Chondrocyte (in vitro differentiated cells): ENCODE results near the gene PLB1. TPM values are rescaled to one million over a fixed set of nuclear protein-coding genes. Genes with fewer than 3 reads are reported as not detected.
A peak's percentile ranks its signal among the peaks of the same experiment; 100 is the strongest.

Experiments used
- DNase-seq: peaks from one replicate; pipeline ENCODE4 v3.0.0; 2021; ENCODE audit warnings: mixed read lengths, low spot score
- H3K27ac Mint-ChIP-seq: one replicate; pipeline ENCODE4 v1.8.0; 2021; ENCODE audit warnings: mild to moderate bottlenecking, moderate library complexity, mixed read lengths; ENCODE audit not compliant: unreplicated experiment
- H3K27me3 Mint-ChIP-seq: 2 replicates; pipeline ENCODE4 v1.8.0; 2021; ENCODE audit warnings: low read depth, mixed read lengths
- H3K36me3 Mint-ChIP-seq: 2 replicates; pipeline ENCODE4 v1.8.0; 2021; ENCODE audit warnings: low read depth, mixed read lengths
- H3K4me1 Mint-ChIP-seq: 2 replicates; pipeline ENCODE4 v1.8.0; 2021; ENCODE audit warnings: low read depth, mild to moderate bottlenecking, mixed read lengths
- H3K4me3 Mint-ChIP-seq: one replicate; pipeline ENCODE4 v1.8.0; 2021; ENCODE audit warnings: mild to moderate bottlenecking, moderate library complexity, mixed read lengths; ENCODE audit not compliant: unreplicated experiment
- H3K9me3 Mint-ChIP-seq: 2 replicates; pipeline ENCODE4 v1.8.0; 2021; ENCODE audit warnings: low read depth, mixed read lengths
- total RNA-seq: library from RNA; stranded (reverse); gene quantifications from 3 replicates; pipeline ENCODE4 v1.2.1, GENCODE V29; 2021
- TF ChIP-seq, protein P1 (sequence below): fragments of 200-600 bp; sonication (generic); IDR thresholded peaks from 2 replicates; pipeline ENCODE4 v1.5.0; 2021; ENCODE audit warnings: antibody characterized with exemption, mild to moderate bottlenecking, moderate library complexity

PLB1 gene
- total RNA-seq, 1 donor from 2014 or later: 4.4 TPM

DNA sequence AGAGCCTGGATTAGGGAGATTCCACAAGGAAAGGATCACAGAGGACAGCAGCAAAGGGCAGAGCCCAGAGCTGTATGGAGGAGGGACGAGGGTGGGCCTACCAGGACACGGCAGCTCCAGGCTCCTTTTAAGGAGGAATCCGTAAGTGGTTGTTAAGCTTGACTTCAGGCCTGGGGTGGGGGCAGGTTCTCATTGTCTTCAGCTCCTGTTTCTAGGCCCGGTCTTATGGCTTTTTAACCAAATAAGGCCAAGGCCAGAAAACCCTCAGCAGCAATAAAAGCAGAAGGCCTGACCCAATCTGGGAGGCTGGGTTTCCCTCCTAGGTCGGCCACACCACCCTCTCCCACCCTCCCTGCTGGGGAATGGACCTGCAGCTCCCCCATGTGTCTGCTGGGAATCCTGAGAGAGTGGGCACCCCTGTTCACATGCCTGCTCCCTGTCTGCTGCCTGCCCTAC is 111.2 kb downstream of the PLB1 start:
- peaks cover 2% of the 10 kb centered on the region for H3K9me3 Mint-ChIP-seq
- peak; percentile 46 for DNase-seq
- no peaks in the 10 kb centered on the region for H3K27me3 Mint-ChIP-seq
- H3K27ac Mint-ChIP-seq: peak overlapping the region; percentile 49
- TF ChIP-seq, protein P1, sequence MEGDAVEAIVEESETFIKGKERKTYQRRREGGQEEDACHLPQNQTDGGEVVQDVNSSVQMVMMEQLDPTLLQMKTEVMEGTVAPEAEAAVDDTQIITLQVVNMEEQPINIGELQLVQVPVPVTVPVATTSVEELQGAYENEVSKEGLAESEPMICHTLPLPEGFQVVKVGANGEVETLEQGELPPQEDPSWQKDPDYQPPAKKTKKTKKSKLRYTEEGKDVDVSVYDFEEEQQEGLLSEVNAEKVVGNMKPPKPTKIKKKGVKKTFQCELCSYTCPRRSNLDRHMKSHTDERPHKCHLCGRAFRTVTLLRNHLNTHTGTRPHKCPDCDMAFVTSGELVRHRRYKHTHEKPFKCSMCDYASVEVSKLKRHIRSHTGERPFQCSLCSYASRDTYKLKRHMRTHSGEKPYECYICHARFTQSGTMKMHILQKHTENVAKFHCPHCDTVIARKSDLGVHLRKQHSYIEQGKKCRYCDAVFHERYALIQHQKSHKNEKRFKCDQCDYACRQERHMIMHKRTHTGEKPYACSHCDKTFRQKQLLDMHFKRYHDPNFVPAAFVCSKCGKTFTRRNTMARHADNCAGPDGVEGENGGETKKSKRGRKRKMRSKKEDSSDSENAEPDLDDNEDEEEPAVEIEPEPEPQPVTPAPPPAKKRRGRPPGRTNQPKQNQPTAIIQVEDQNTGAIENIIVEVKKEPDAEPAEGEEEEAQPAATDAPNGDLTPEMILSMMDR: peak; percentile 30
- H3K36me3 Mint-ChIP-seq: no peaks in the 10 kb centered on the region
- H3K4me3 Mint-ChIP-seq: no peak overlapping the region
- H3K4me1 Mint-ChIP-seq: peaks cover 50% of the 10 kb centered on the region

DNA sequence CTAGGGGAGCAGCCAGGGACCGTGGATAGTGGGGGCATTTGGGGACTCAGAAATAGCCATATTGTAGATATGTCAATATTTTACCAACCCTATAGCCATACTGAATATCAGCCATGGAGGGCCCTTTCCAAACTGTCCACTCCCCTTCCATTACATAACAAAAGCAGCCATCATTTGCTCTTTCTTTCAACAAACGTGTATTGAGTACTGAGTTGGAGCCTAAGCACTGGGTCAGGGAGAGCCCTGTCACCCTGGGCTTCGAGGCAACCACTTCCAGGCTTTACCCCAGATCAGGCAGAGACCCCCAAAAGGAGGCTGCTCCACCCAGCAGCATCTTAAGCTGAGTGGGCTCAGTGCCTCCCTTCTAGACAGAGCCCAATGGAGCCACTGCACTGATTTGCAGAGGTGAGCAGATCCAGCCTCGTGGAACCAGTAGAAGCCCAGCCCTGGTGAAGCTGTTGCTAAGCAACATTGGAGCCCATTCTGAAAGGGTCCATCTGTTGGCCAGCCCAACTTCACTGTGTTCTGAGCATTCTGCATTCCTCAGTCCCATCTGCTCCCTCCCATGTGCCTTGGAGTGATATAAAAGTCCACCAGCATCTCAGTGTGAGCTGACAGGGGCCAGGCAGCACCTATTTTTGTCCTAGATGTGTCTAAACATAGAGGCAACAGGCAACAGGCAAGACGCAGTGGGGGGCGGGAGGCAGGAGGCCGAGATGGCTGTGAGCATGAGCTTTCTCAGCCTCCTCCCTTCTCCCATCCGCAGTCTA is 112.1 kb downstream of the PLB1 start:
- peaks cover 53% of the 10 kb centered on the region for H3K4me1 Mint-ChIP-seq
- no peak overlapping the region for H3K4me3 Mint-ChIP-seq
- no peaks in the 10 kb centered on the region for H3K27me3 Mint-ChIP-seq
- H3K27ac Mint-ChIP-seq: no peak overlapping the region
- H3K36me3 Mint-ChIP-seq: no peaks in the 10 kb centered on the region
- TF ChIP-seq, protein P1: no peak
- peaks cover 2% of the 10 kb centered on the region for H3K9me3 Mint-ChIP-seq
- peak; percentile 22 for DNase-seq

DNA sequence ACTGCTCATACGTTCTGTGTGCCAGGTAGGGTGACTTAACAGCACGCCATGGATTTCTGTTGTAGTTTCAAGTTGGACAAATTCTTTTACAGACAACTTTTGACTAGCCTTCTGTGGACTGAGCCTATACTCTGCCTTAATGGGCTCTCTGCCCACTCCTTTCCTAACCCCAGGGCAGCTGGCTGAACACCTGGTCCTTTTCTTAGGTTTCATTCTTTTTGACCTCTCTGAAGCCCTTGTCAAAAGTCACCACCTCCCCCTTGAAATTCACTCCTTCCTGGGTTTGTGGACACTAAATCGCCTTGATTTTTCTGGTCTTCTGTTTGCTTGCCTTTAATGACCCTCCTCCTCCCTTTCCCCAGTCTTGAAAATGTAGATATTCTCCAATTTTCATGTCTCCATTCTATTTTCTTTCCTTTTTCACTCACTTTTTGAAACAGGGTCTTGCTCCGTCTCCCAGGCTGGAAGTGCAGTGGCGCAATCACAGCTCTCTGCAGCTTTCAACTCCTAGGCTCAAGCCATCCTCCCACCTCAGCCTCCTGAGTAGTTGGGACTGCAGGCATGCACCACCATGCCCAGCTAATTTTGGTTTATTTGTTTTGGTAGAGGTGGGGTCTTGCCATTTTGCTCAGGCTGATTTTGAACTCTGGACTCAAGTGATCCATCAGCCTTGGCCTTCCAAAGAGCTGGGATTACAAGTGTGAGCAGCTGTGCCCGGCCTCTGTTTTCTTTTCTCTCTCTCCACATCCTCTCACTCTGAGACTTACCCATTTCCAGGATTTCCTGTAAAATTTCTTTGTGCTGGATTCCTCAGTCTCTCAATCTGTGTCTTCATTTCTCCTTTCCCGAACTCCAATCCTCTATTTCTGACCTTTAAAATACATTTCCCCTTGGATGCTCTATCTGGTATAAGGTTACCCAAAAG is 112.9 kb downstream of the PLB1 start:
- peak overlapping the region; percentile 34 for H3K27ac Mint-ChIP-seq
- H3K4me3 Mint-ChIP-seq: no peak overlapping the region
- H3K4me1 Mint-ChIP-seq: peaks cover 48% of the 10 kb centered on the region
- H3K9me3 Mint-ChIP-seq: peaks cover 2% of the 10 kb centered on the region
- TF ChIP-seq, protein P1: no peak
- no peaks in the 10 kb centered on the region for H3K27me3 Mint-ChIP-seq
- no peaks in the 10 kb centered on the region for H3K36me3 Mint-ChIP-seq
- DNase-seq: peak; percentile 13

DNA sequence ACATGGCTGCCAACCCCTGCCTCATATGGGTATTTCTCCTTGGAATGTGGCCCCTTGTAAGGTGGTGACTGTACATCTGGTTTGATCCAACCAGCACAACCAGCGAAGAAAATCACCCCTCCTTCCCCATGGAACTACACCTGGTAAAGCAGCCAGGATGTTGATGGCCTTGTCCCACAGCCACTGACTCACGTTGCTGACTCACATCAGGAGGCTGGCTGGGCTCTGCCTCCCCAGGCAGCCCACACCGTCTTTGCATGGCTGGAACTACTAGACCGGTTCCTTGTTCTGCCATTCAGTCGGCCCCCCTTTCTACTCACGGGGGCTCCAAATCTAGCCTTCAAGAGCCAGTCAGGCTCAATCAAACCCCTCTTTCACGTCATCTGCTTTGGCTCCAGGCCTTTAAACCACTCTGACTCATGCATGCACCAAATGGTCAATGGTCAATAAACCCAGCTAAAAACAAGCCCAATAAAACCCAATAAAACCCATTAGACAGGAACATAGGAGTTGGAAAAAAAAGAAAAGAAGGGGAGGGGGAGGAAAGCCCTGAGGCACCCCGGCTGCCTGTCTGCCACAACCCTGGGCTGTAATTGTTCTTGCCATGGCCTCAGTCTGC is 114.8 kb downstream of the PLB1 start:
- Mint-ChIP-seq H3K4me1 (peaks cover 48% of the 10 kb centered on the region), H3K4me3 (no peak overlapping the region), H3K27me3 (no peaks in the 10 kb centered on the region), H3K27ac (peak overlapping the region; percentile 90), H3K9me3 (peaks cover 2% of the 10 kb centered on the region), H3K36me3 (no peaks in the 10 kb centered on the region)
- DNase-seq: peak; percentile 62
- TF ChIP-seq, protein P1: no peak
